Suprapubic skin (tissue), 4 donors: ENCODE results near the gene VKORC1. TPM values are rescaled to one million over a fixed set of nuclear protein-coding genes. Genes with fewer than 3 reads are reported as not detected.

Experiments used
- DNase-seq, 2 donors: peaks; one replicate each; pipeline ENCODE4 v3.0.0-alpha.2; 2019; ENCODE audit warnings: low spot score in 2 of 2
- H3K27ac ChIP-seq: fragments of 200-600 bp; sonication (generic); one replicate; pipeline ENCODE4 v1.5.1; 2019
- H3K27me3 ChIP-seq: fragments of 200-600 bp; sonication (generic); one replicate; pipeline ENCODE4 v1.5.1; 2019
- H3K36me3 ChIP-seq: fragments of 200-600 bp; sonication (generic); one replicate; pipeline ENCODE4 v1.5.1; 2019
- H3K4me1 ChIP-seq: fragments of 200-600 bp; sonication (generic); one replicate; pipeline ENCODE4 v1.5.1; 2019
- H3K4me3 ChIP-seq: fragments of 200-600 bp; sonication (generic); one replicate; pipeline ENCODE4 v1.5.1; 2019; ENCODE audit warnings: mild to moderate bottlenecking
- H3K9me3 ChIP-seq: fragments of 200-600 bp; sonication (generic); one replicate; pipeline ENCODE4 v1.5.1; 2019
- CTCF ChIP-seq, 2 donors: fragments of 200-600 bp in 1 of 2; fragments of 450-650 bp in 1 of 2; sonication (generic) in 1 of 2; IDR thresholded peaks; one replicate each; pipeline ENCODE4 v1.5.1; 2016 to 2019; ENCODE audit warnings: antibody characterized with exemption in 2 of 2, mild to moderate bottlenecking in 1 of 2, moderate library complexity in 1 of 2
- EP300 ChIP-seq: sonication (generic); formaldehyde crosslinking; IDR thresholded peaks from one replicate; pipeline ENCODE4 v1.6.1; 2017; ENCODE audit warnings: antibody characterized with exemption
- POLR2A ChIP-seq, 2 donors: fragments of 450-650 bp; IDR thresholded peaks; one replicate each; pipeline ENCODE4 v1.6.1; 2017; ENCODE audit warnings: antibody characterized with exemption in 2 of 2, mild to moderate bottlenecking in 2 of 2, moderate library complexity in 2 of 2
- POLR2AphosphoS5 ChIP-seq, 3 donors: sonication (generic); formaldehyde crosslinking; IDR thresholded peaks; one replicate each; pipeline ENCODE4 v1.6.1; 2017; ENCODE audit warnings: antibody characterized with exemption in 3 of 3
- WGBS: methylation state at CpG from one replicate; pipeline ENCODE4 v1.1.5; 2018; 5-methylcytosine and 5-hydroxymethylcytosine counted together
- total RNA-seq, 4 donors: library from RNA; depleted of rRNA; stranded (reverse); fragments of >200 nt; gene quantifications; one replicate each; pipeline ENCODE4 v1.1.0, GENCODE V29; 2016

The VKORC1 gene
- total RNA-seq, 4 donors from 2014 or later = 53.8 to 79.3 (median 68.0) TPM

GRCh38 chr16:31134091-31134571, 39.5 kb upstream of the VKORC1 start:
- H3K4me1 ChIP-seq = peaks cover 75% of the 10 kb centered on the region
- H3K27ac ChIP-seq = no peak overlapping the region
- peaks cover 26% of the 10 kb centered on the region for H3K36me3 ChIP-seq
- no peaks in the 10 kb centered on the region for H3K9me3 ChIP-seq
- TF ChIP-seq EP300 (no peak), CTCF (IDR thresholded peaks at IDR 0.05) (no peak), POLR2A (IDR thresholded peaks at IDR 0.05) (no peak), POLR2AphosphoS5 (IDR thresholded peaks at IDR 0.05) (no peak)
- H3K4me3 ChIP-seq = peak overlapping the region; percentile 52
- WGBS = 29% methylated on average over 5 of the region's 5 CpGs
- no peaks in the 10 kb centered on the region for H3K27me3 ChIP-seq
- no peak for DNase-seq

- peaks cover 68% of the 10 kb centered on the region for H3K4me1 ChIP-seq
- DNase-seq = no peak
- 88% methylated on average over 6 of the region's 6 CpGs for WGBS
- no peaks in the 10 kb centered on the region for H3K9me3 ChIP-seq
- no peak overlapping the region for H3K27ac ChIP-seq
- no peak overlapping the region for H3K4me3 ChIP-seq
- no peaks in the 10 kb centered on the region for H3K27me3 ChIP-seq
- no peak for TF ChIP-seq CTCF (IDR thresholded peaks at IDR 0.05)
- TF ChIP-seq EP300 = no peak
- no peak for TF ChIP-seq POLR2AphosphoS5 (IDR thresholded peaks at IDR 0.05)
- TF ChIP-seq POLR2A (IDR thresholded peaks at IDR 0.05) = no peak
- peaks cover 29% of the 10 kb centered on the region for H3K36me3 ChIP-seq
Observed at GRCh38 chr16:31133046-31133501, 38.5 kb upstream of the VKORC1 start.

- Histone ChIP-seq H3K4me3 (no peak overlapping the region), H3K9me3 (no peaks in the 10 kb centered on the region), H3K4me1 (peaks cover 71% of the 10 kb centered on the region), H3K36me3 (peaks cover 35% of the 10 kb centered on the region), H3K27me3 (no peaks in the 10 kb centered on the region), H3K27ac (peak overlapping the region; percentile 42)
- no peak for DNase-seq
- WGBS = 65% methylated on average over 16 of the region's 20 CpGs
- no peak for TF ChIP-seq POLR2AphosphoS5 (IDR thresholded peaks at IDR 0.05)
- TF ChIP-seq POLR2A (IDR thresholded peaks at IDR 0.05) = no peak
- TF ChIP-seq EP300 = no peak
- TF ChIP-seq CTCF (IDR thresholded peaks at IDR 0.05) = no peak
Observed at GRCh38 chr16:31132303-31132979, 37.8 kb upstream of the VKORC1 start.

GRCh38 chr16:31131841-31132271, 37.3 kb upstream of the VKORC1 start:
- H3K4me3 ChIP-seq = no peak overlapping the region

More at GRCh38 chr16:31131841-31132271, 37.3 kb upstream of the VKORC1 start:
- no peaks in the 10 kb centered on the region for H3K27me3 ChIP-seq
- WGBS = 62% methylated on average over 1 of the region's 5 CpGs
- DNase-seq = no peak
- TF ChIP-seq CTCF (IDR thresholded peaks at IDR 0.05) (no peak), POLR2AphosphoS5 (IDR thresholded peaks at IDR 0.05) (no peak), EP300 (no peak), POLR2A (IDR thresholded peaks at IDR 0.05) (no peak)
- H3K27ac ChIP-seq = peak overlapping the region; percentile 83
- no peaks in the 10 kb centered on the region for H3K9me3 ChIP-seq
- peaks cover 41% of the 10 kb centered on the region for H3K36me3 ChIP-seq
- peaks cover 71% of the 10 kb centered on the region for H3K4me1 ChIP-seq
